HUDEP-2 (cell line): Measurements from ENCODE around the gene HGD.
"Not testable (repeated sequence)": the region's sequence is repeated elsewhere in the genome, so short reads cannot be mapped to it uniquely, and the experiment has no call there.

Source experiments
- DNase-seq, 76 experiments: peaks; one replicate each; lab custom pipeline; 2025; ENCODE audit not compliant: unreplicated experiment in 76 of 76; lab: John Stamatoyannopoulos, UW

Gene HGD

DNA sequence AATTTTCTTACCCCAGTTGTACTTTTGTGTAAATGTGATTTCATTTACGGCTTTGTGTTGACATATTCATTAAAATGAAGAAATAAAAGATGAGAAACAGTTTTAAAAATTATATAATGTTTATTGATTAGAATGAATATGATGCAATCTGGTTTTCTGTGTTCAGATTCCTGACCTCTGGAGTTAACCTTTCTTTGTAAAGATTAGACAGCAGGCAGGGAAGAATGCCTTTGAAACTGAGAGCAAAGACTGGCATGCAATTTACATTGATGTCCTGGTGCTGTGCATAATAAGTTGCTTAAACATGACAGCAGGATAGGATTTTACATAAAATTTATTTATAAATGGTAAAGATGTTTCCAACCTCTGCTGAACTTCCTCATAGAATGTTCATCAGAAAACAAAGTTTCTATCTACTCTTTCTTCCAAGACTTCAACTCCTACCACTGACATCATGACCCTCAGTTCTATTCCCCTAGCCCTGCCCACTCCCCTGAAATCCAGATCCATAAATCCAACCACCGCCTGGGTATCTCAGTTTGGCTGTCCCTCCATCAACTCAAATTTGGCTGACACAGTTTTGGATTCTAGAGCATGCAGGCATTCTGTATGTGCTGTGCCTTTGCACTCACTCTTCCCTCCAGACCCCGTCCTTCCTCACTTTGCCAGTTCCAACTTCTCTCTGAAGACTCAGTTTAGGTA lies 1.7 kb downstream of the HGD start:
- no peak for DNase-seq

DNA sequence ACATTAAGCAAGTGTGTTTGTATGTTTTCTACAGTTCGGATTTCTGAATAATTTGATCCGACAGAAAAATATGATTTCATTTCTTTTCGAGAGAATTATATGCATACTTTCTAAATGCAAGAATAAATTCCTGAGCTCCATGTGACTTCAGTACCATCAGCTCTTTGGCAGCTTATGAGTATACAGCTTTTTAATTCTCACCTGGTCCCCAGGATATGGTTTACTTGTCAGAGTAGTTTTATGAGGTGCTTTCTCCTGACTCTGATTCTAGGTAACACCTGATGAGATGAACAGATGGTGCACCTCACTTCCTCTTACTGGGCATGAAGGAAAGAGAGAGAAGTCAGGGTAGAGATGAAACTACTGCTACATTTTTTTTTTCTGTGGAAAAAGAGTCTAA lies 3.1 kb downstream of the HGD start:
- DNase-seq: no peak

DNA sequence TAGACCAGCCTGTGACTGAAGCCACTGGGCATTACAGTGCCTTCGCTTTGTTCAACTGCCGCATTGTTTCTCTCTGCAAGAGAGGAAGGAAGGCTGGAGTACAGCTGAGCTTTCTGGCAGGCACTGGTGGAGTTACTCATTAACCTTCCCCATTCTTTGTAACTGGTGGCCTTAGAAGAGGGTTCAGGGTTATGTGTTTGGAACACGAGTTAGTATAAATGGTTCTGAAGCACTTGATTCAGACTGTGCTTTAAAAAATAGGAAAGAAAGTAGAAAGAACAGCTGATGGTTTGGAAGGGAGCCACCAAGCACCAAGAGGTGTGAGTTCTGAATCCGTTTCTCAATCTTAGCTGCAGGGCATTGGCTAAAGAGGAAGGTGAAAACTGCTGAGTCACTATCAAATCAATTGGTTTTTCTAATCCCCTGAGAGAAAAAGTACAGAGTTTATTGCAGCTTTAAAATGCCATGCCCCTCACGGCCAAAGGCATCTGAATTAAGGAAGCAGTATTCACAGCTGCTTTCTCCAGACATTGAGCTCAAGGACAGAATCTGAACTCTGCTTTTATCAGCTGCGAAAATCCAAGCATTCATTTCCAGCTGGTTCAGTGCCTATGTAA lies 3.6 kb downstream of the HGD start:
- DNase-seq: peak in 3 of 76 experiments; percentile 4 to 14 (median 8)

DNA sequence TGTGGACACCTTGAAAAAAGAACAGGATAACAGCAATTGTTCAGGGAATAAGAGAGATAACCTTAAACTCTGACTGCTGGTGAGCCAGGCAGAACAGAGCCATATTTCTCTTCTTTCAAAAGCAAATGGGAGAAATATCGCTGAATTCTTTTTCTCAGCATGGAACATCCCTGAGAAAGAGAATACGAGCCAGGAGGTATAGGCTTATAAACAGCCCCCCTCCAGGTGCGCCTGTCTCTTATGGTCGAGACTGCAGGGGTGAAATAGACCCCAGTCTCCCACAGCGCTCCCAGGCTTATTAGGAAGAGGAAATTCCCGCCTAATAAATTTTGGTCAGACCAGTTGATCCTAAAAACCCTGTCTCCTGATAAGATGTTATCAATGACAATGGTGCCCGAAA lies 4.8 kb downstream of the HGD start:
- DNase-seq: not testable (repeated sequence)

DNA sequence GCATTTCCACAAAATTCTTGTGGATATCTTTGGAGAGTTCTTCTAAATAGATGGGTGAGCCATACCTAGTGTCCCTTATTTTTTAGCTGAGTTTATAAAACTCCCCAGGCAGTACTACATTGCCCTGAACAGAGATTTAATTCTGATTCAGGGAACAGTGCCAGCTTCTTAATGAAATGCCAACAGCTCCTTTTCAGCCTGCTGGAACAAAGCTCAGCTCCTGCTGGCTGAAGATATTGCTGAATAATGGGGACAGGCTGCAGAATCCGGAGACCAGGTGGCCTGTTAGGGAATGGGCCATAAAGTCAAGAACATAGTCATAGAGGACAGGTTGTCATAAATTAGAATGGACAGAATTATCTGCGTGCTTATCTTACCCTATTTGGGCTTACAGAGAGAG lies 8.9 kb downstream of the HGD start:
- no peak for DNase-seq

DNA sequence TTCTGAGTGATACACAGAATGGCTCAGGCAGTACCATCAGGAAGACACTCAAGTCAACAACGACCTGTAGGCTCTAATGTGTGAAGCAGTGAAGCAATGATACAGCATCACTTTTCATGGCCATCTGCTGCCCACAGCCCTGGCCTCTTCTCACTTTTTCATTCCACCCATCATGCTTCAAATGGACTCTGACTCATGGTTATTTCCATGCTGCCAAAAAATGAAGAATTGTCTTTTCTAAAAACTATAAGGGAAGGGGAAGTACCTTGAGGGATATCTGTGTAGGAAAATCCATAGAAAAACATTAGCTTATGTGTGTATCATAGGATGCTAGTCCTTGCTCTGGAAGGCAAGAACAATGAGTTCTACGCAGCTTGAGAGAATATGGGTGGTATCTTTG lies 11.5 kb downstream of the HGD start:
- DNase-seq: no peak

DNA sequence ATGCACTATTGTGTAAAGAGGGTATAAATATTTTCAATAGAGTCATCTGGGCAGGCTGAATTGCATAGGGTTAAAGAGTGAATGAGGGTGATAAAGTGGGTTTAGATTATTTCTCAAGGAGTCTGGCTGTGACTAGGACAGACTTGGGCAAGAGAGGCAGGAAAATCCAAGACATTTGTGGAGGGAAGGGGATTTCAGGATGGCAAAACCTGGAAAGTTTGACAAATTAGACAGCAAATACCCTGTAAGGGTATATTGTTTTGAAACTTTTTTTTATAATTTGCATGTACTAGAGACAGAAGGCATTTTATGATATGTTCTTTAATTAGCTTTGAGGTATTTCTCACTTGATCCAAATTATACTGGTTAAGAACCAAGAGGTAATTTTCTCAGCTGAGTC lies 17.1 kb downstream of the HGD start:
- DNase-seq: no peak

DNA sequence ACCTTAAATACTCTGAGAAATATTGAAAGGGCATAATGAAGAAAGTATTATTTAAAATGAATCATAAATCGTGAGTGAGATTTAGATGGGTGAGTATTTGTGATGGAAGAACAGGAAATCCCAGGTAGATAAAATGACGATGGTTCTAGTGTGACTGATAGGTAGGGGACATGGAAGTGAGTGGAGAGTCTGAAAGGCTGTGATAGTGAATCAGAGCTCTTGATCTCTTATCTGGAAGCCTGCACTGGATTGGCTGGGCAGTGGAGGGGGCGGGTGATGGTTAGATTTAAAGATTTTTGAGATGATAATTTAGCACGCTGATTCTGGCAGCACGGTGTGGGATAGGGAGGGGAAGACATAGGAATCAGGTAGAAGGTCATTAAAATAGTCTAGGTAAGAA lies 20.1 kb downstream of the HGD start:
- DNase-seq: no peak

DNA sequence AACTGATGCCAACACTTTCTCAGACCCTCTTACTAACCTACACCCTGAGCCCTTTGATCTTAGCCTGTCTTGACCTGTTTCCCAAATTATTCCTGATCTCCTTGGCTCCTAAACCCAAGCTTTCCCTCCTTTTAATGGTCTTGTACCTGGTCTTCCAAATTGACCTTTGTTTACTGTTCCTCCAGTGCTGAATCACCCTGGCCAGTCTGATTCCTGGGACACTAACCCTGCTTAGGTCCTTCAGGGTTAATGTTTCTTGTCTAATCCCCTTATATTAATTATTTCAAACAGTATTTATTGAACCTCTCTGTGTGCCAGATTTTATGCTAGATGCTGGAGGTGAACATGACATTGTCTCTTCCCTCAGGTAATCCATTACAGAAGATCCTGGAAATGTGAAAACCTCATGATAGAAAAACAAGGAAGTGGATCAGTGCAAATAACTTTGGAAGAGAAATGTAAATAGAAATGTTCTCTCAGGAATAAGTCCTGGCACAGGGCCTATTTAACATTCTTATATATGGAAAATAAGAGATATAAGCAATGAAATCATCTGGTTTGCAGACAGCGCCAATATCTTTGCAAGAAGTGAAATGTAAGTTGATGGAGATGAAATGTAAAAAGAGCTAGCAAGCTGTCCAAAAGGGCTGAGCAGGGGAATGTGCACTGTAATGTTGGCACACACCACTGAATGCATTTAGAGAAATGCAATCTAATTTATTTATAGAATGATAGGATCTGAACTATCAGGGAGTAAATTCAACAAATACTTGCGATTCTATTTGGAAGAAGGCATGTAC lies 20.7 kb downstream of the HGD start:
- no peak for DNase-seq

DNA sequence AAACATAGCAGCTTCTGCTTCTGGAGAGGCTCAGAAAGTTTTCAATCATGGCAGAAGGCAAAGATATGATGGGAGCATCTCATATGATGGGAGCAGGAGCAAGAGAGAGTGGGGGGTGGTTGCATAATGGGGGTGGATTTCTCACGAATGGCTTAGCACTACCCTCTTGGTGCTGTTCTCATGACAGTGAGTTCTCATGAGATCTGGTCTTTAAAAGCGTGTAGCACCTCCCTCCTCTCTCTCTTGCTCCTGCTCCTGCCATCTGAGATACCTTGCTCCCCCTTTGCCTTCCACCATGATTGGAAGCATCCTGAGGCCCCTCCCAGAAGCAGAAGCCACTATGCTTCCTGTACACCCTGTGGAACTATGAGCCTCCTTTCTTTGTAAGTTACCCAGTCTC lies 22.2 kb downstream of the HGD start:
- no peak for DNase-seq

DNA sequence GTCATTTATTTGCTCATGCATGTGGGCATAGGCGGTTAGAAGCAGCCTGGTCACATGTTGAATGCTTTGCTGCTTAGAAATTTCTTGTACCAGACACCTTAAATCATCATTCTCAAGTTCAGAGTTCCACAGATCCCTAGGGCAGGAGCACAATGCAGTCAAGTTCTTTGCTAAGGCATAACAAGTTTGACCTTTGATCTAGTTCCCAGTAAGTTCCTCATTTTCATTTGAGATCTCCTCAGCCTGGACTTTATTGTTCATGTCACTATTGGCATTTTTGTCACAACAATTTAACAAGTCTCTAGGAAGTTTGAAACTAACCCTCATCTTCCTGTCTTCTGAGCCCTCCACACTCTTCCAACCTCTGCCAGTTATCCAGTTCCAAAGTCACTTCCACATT lies 22.8 kb downstream of the HGD start:
- DNase-seq: no peak

DNA sequence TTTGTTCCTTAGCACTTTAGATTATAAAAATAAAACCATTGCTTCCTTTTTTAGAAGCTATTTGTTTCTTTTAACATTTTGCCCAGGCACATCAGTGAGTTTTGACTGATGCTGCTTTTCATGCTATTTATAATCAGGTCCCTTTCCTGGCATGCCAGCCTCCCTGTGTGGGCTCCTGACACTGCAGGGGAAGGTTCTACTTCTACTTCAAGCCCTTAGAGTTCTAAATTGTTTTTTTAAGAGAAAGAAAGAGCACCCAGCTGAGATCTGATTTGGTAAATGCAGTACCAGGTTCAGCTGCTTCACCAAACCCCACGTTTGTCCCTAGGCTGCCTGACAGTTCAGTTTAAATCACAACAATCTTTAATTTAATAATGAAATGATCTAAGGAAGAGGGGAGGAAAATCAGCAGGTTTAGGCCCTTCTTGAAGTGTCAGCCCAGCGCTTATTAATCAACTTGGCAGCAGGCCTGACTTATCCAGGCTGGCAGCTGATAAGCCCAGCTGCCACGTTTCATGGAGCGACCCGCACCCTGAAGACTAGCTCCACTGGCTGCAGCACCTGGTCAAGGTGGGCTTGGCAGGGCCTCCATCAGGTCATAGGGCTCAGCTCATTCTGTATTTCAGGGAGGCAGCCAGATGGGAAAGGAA lies 29.0 kb downstream of the HGD start:
- peak in 1 of 76 experiments; percentile 3 for DNase-seq

DNA sequence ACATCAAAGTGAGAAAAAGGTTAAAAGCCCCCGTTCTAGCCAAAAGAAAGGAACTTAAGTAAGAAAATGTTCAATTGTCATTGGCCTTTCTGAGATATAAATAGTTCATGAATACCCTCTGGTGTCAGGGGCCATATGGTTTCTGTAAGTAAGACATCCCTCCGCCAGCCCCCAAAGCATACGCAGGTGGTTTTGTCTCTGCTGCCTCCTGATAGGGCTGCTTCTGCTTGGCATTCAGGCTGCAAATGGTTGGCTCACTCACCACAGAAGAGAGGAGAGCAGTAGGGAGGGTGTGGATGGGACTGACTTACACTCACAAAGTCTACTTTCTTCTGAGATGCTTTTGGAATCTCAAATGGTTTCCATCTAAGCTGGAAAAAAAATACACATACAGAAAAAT lies 29.8 kb downstream of the HGD start:
- DNase-seq: no peak

DNA sequence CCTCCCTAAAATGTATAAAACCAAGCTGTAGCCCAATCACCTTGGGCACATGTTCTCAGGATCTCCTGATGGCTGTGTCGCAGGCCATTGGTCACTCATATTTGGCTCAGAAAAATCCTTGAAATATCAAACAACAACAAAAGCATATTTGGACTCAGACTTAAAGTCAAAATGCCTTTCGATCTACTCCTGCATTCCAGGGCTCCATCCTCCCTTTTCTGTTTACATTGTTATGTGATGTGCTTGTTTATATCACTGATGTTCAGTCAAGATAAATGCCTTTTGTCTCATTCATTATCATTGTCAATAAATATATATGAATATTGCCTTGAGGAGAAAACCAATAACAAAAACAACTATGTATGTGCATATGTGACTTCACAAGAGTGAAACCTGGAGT lies 31.7 kb downstream of the HGD start:
- DNase-seq: no peak

DNA sequence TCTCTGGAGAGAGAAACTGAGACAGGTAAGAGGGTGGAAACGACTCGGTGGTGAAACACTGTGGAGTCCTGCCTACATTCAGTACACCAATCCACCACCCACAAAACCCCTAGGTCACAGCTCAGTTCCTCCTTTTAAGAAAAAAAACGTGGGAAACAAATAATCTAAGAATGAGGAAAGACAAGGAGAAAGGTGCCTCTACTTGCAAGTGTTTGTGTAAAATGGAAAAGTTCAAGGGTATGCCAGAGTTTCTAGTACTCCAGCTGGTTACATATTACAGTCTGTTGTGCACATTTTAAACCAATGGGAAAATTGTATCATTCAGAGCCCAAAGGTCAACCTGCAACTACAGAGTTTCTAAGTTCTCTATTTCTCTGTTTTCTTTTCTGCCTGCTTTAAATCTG lies 32.2 kb downstream of the HGD start:
- no peak for DNase-seq

DNA sequence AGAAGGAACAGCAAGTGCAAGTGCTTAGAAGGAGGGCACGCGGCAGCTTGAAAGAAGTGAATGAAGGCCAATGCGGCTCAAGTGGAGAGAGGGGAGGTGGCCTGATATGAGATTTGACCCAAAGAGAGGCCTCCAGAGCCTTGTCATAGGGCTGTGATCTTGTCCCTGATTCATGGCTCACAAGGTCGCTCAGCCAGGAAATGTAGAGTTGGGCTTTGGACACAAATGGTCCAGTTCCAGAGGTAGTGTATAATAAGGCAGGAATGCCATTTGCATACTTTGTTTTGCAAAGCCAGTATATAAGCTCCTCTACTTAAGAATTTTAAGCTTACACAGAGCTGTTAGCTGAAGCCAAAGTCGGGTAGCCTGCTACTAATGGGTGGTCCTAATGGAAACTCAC lies 33.7 kb downstream of the HGD start:
- DNase-seq: no peak

DNA sequence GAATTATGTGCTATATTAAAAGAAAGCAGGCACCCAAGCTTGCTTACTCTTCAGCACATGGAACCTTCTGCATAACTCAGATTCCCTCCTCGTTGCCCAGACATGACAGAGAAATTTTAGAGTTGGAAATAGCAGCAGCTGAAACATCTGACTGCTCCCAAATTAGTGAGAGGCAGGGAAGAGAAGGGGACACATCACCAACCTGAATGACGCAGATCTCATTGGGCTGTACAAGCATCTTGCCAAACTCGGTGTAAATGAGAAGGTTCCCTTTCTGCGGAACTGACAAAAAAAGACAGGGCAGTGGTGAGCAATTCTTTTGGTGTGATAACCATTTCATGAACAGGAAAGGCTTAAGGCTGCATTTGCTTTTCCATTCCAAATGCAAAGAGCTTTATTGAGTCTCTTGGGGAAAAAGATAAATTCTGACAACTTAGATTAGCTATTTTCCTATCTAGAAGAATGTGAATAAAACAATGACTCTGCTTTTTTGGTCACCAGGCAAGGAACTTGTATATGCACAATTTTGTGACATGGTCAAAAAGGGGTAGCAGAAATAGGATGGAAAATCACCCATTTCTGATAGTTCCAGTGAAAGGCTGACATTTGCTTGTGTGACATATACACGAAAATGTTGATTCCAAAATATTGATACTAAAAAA lies 35.1 kb downstream of the HGD start:
- DNase-seq: no peak

DNA sequence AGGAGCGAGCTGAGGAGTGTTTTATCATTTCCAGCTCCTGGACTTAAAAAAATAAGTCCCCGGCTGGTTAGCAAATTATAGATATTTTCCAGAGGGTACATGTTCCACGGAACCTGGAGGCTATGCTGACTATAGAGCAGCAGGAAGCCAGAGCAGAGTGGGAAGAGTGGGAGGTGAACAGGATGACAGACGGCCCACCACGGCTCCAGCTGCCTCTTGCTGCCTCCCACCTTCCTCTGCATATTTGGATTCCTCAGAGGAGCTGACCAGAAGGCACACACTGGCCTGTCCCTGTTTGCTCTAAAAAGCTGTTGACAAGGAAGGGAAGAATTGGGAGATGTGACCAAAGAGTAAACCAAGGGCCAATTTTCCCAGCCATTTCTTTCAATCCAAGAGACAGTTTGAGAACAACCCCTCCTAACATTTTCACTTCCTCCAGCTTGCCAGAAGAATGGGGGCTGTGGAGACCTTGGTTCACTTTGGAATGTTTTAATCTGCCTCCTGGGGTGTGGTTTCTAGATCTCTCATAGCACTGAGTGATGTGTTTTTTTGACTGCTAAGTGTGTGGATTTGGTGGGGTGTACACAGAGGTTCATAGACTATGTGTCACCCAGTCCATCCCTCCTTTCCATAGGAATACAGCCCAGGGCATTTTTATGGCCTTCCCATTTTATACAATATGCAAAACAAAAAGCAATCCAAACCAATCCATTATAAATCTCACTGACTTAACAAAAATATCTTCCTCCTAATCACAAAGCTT lies 36.8 kb downstream of the HGD start:
- DNase-seq: no peak

DNA sequence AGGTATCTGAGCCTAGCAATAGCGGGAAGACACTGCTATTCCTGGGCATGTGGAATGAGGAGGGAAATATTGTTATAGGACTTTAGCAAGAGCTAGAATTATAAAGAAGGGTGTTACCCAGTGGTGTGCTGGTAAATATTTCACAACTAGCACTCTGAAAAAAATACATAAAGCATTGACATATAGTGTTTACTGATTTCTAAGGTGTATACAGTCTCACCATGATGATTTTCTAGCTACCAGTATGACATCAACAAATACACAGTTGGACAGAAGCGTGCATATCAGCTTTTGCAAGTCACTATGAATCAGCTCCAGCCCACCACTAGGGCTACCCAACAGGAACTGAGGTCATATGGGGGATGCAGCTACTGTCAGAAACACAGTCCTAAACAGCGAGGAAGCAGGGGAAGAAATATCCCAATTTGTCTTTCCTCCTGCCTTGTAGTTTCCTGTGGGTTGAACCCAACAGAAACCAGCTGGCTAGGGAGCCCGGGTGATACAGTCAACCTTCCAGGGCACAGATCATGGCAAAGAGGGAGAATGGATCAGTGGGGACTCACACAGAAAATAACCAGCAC lies 39.6 kb downstream of the HGD start:
- peak in 7 of 76 experiments; percentile 0 to 10 (median 6) for DNase-seq
